Measurements from ENCODE around the gene SMARCA4.
"Not testable (repeated sequence)": the region's sequence is repeated elsewhere in the genome, so short reads cannot be mapped to it uniquely, and the experiment has no call there.

Gene SMARCA4

DNA sequence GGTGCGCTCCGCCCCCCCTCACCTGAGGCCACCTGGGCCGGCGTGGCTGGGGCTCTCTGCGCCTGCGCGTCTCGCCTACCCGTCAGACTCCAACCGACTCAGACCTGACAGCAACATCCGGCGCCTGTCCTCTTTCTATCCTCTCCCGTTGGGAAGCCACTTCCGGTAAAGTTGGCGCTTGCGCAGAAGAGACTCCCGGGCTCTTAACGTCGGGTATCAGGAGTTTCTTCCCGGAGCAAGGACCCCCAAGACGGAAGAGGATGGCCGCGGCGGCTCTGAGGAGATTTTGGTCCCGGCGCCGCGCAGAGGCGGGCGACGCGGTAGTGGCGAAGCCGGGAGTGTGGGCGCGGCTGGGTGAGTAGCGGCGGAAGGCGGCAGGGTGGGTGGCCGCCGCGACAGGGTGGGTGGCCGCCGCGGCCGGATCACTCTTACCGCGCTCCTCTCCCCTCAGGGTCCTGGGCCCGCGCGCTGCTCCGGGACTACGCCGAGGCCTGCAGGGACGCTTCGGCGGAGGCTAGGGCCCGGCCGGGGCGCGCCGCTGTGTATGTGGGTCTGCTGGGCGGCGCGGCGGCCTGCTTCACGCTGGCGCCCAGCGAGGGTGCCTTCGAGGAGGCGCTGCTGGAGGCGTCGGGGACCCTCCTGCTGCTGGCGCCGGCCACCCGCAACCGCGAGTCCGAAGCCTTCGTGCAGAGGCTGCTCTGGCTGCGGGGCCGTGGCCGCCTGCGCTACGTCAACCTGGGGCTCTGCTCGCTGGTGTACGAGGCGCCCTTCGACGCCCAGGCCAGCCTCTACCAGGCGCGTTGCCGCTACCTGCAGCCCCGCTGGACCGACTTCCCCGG is 32.0 kb upstream of the SMARCA4 start, which contains the start of the genes TIMM29 and YIPF2:
TSS of gene TIMM29 (plus strand) at position 249 of the 839 bp plus-strand sequence. CDS start at position 261, 12 bp downstream.
TSS of gene YIPF2 (minus strand) at position 77 of the 839 bp plus-strand sequence. CDS start 229 bp downstream, outside the sequence.
- DNase-seq (ENCODE audit: low read depth): peak; percentile 92

DNA sequence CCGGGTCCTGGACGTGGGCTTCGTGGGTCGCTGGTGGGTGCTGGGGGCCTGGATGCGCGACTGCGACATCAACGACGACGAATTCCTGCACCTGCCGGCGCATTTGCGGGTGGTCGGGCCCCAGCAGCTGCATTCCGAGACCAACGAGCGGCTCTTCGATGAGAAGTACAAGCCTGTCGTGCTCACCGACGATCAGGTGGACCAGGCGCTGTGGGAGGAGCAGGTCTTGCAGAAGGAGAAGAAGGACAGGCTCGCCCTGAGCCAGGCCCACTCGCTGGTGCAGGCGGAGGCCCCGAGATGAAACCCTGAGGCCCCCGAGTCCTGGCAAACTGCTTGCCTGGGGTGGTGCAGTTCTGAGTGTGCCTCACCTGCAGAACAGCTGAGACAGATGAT is 31.4 kb upstream of the SMARCA4 start:
- DNase-seq (ENCODE audit: low read depth): no peak

DNA sequence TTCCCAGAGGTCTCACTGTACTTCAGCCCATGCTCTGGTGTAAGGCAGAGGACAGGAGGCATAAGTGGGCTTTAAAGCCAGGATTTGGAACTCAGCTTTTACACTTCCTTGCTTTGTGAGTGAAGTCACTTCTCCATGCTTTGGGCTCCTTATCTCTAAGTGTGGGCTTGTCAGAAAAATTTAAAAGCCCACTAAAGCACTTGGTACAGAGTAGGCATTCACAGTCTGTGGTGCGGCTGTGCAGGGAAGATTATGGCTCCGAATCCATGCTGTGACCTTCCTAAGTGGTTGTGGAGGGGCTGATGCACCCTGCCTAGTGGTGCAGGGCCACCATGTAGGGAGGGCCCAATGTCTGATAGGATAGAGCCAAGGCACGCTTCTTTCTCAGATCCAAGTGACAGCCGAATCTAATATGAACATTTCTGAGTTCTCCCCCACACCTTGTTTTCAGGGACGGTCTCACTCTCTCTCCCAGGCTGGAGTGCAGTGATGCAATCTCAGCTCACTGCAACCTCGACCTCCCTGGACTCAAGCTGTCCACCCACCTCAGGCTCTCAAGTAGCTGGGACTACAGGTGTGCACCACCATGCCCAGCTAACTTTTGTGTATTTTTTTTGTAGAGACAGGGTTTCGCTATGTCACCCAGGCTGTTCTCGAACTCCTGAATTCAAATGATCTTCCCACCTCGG is 25.3 kb upstream of the SMARCA4 start:
- no peak for DNase-seq (ENCODE audit: low read depth)

DNA sequence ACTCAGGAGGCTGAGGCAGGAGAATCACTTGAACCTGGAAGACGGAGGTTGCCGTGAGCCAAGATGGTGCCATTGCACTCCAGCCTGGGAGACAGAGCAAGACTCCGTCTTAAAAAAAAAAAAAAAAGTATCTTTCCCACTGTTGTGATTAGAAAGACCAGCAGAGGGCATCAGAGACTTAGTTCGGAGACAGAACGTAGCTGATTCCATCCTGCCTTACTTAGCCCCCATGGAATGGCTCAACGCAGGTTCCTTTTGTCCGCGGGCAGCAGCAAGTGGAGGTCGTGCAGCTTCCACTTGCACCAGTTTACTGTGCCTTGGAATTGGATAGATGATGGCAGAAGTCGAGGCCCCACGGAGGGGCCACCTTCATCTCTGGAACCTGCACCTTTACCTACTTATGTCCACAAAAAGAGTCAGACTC is 24.2 kb upstream of the SMARCA4 start:
- no peak for DNase-seq (ENCODE audit: low read depth)

- DNase-seq (ENCODE audit: low read depth): not testable (repeated sequence)
These were observed 19.2 kb upstream of the SMARCA4 start for GRCh38 chr19:10941649-10942048.

GRCh38 chr19:10943412-10943811 is 17.4 kb upstream of the SMARCA4 start:
- not testable (repeated sequence) for DNase-seq (ENCODE audit: low read depth)

DNA sequence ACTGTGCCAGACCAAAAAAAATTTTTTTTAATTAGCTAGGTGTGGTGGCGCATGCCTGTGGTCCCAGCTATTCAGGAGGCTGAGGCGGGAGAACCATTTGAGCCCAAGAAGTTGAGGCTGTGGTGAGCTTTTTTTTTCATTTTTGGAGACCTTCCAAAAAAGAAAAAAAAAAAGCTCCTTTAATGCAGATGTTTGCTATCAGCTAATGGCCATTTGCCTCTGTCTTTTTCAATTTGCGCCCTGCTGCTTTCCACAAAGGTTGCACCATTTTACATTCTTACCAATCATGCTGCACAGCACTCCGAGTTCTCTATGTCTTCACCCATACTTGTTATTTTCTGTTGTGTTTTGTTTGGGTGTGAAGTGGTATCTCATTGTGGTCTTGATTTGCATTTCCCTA is 15.6 kb upstream of the SMARCA4 start:
- no peak for DNase-seq (ENCODE audit: low read depth)

DNA sequence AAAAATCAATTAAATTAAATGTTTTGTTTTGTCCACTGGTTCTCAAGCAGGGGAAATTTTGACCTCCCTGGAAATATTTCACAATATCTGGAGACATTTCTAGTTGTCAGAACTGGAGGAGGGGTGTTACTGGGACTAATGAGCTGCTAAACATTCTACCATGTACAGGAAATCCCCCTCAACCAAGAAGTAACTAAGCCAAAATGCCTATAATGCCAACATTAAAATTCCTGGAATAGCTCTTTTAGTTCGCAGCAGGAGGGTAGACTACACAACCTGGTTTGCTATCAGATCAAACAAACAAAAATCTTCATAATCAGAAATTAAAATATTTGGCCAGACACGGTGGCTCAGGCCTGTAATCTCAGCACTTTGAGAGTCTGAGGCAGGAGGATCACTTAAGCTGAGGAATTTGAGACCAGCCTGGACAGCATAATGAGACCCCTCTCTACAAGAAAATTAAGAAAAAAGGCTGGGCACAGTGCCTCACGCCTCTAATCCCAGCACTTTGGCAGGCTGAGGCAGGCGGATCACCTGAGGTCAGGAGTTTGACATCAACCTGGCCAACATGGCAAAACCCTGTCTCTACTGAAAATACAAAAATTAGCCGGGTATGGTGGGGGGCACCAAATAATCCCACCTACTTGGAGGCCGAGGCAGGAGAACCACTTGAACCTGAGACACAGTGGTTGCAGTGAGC is 13.7 kb upstream of the SMARCA4 start:
- DNase-seq (ENCODE audit: low read depth): no peak

GRCh38 chr19:10952809-10953208 is 8.0 kb upstream of the SMARCA4 start:
- no peak for DNase-seq (ENCODE audit: low read depth)

- not testable (repeated sequence) for DNase-seq (ENCODE audit: low read depth)
These were observed 1.4 kb upstream of the SMARCA4 start for GRCh38 chr19:10959277-10959968.

DNA sequence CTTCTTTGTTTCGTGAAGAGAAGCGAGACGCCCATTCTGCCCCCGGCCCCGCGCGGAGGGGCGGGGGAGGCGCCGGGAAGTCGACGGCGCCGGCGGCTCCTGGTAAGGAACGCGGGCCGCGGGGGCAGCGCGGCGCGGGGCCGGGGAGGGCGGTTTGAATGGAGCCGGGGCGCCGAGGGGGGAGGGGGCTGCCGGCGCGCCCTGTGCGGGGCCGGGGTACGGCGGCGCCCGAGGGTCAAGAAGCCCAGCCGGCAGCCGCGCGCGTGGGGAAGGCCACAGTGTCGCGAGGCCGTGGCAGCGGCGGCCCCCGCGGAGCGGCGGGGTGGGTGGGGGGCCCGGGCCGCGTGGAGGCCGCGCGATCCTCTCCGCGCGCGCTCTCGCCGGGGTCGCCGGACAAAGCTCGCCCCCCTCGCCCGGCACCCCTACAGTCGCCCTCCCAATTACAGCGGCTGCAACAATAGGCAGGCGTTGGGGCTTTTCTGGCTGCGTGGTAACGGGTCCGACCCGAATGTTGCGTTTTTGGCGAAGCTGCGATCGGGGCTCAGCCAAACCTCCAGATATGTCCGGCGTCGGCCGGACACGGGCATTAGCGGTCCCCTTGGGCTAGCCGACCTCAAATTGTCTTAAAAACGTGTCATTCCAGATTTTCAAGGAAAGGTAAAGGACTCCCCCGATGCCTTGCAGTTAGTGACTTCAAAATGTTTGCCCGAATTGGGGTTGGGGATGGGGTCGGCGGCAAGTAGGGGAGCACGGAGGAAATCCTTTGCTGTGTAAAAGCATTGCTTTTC is 437 bp downstream of the SMARCA4 start:
- DNase-seq (ENCODE audit: low read depth): no peak

GRCh38 chr19:10962863-10963262 is 2.0 kb downstream of the SMARCA4 start:
- no peak for DNase-seq (ENCODE audit: low read depth)

DNA sequence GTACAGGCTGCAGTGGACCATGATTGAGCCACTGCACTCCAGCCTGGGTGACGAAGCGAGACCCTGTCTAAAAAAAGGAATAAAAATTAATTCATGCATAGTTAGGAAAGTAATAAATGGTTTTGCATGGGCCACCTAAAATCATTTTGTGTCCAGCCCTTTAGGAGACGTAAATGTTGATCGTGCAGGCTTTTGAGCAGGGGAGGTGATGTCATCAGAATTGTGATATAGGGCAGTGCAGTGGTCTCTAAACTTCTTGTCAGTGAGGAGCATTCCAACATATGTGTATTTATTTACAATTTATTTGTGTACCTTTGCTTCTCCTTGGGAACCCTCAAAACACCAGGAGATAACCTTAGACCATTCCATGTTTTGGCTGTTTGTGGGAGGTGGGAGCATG is 3.0 kb downstream of the SMARCA4 start:
- no peak for DNase-seq (ENCODE audit: low read depth)

- no peak for DNase-seq (ENCODE audit: low read depth)
These were observed 4.1 kb downstream of the SMARCA4 start for GRCh38 chr19:10964903-10965302.

- no peak for DNase-seq (ENCODE audit: low read depth)
These were observed 4.6 kb downstream of the SMARCA4 start for GRCh38 chr19:10965398-10965797.

- DNase-seq (ENCODE audit: low read depth): no peak
These were observed 6.0 kb downstream of the SMARCA4 start for GRCh38 chr19:10966809-10967208.

GRCh38 chr19:10968527-10969135 is 7.8 kb downstream of the SMARCA4 start:
- DNase-seq (ENCODE audit: low read depth): no peak

- no peak for DNase-seq (ENCODE audit: low read depth)
These were observed 10.4 kb downstream of the SMARCA4 start for GRCh38 chr19:10971107-10971726.

DNA sequence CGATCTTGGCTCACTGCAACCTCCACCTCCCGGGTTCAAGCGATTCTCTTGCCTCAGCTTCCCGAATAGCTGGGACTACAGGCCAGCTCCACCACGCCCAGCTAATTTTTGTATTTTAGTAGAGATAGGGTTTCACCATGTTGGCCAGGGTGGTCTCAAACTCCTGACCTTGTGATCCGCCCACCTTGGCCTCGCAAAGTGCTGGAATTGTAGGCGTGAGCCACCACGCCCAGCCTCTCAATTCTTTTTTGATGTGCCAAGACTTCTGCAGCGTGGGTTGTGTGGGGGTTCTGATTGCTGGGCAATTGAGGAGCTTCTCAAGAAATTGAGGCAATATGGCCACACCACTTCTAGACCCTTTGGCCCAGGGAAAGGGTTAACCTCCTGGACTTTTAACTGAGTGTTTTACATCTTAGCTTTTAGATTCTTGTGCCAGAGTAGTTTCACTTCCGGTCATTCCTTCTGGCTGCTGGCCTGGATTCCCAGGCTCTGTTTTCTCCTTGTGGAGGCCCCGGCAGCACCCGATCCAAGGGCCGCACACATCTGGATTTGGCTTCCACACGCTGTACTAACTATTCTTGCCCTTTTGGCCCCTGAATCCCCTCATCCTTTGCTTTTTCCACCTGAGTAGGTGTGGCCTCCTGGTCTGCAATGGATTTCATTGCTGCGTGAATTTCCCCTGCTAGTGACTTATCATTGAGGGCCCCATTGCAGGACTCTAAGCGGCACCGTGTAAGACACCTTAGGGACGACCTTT is 14.7 kb downstream of the SMARCA4 start:
- DNase-seq (ENCODE audit: low read depth): no peak

Data from stimulated activated CD8-positive, alpha-beta memory T cell treated with anti-CD3 and anti-CD28 coated beads, Interleukin-7, amount 100 ng/mL, for 24 hours (primary cell).